PC-9 (cell line): ENCODE data around the gene ST8SIA1.

ENCODE experiments used
- EZH2 ChIP-seq: fragments of 200-600 bp; sonication (generic); IDR thresholded peaks from 2 replicates; pipeline ENCODE4 v1.8.0; 2017; ENCODE audit warnings: antibody characterized with exemption, low read depth
- TF ChIP-seq, protein P1 (sequence below): fragments of 200-600 bp; sonication (generic); conservative IDR thresholded peaks from 2 replicates; pipeline ENCODE4 v1.6.1; 2017; ENCODE audit warnings: mixed run types, antibody characterized with exemption, mild to moderate bottlenecking, moderate library complexity

DNA sequence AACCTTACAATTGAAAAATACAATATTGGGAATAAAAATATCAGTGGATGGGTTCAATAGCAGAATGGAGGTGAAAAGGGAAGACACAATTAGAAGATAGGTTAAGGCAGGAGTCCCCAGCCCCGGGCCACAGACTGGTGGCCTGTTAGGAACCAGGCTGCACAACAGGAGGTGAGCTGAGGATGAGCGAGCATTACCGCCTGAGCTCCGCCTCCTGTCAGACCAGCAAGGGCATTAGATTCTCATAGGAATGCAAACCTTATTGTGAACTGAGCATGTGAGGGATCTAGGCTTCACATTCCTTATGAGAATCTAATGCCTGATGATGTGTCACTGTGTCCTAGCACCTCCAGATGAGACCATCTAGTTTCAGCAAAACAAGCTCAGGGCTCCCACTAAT lies 27.3 kb upstream of the ST8SIA1 start:
- TF ChIP-seq, protein P1, sequence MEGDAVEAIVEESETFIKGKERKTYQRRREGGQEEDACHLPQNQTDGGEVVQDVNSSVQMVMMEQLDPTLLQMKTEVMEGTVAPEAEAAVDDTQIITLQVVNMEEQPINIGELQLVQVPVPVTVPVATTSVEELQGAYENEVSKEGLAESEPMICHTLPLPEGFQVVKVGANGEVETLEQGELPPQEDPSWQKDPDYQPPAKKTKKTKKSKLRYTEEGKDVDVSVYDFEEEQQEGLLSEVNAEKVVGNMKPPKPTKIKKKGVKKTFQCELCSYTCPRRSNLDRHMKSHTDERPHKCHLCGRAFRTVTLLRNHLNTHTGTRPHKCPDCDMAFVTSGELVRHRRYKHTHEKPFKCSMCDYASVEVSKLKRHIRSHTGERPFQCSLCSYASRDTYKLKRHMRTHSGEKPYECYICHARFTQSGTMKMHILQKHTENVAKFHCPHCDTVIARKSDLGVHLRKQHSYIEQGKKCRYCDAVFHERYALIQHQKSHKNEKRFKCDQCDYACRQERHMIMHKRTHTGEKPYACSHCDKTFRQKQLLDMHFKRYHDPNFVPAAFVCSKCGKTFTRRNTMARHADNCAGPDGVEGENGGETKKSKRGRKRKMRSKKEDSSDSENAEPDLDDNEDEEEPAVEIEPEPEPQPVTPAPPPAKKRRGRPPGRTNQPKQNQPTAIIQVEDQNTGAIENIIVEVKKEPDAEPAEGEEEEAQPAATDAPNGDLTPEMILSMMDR = no peak
- no peak for TF ChIP-seq EZH2
